Chondrocyte (in vitro differentiated cells): ENCODE measurements around the gene LSP1. TPM values are rescaled to one million over a fixed set of nuclear protein-coding genes. Genes with fewer than 3 reads are reported as not detected.

Experiments used
- DNase-seq: peaks from one replicate; pipeline ENCODE4 v3.0.0; 2021; ENCODE audit warnings: mixed read lengths, low spot score
- H3K27ac Mint-ChIP-seq: one replicate; pipeline ENCODE4 v1.8.0; 2021; ENCODE audit warnings: mild to moderate bottlenecking, moderate library complexity, mixed read lengths; ENCODE audit not compliant: unreplicated experiment
- H3K27me3 Mint-ChIP-seq: 2 replicates; pipeline ENCODE4 v1.8.0; 2021; ENCODE audit warnings: low read depth, mixed read lengths
- H3K36me3 Mint-ChIP-seq: 2 replicates; pipeline ENCODE4 v1.8.0; 2021; ENCODE audit warnings: low read depth, mixed read lengths
- H3K4me1 Mint-ChIP-seq: 2 replicates; pipeline ENCODE4 v1.8.0; 2021; ENCODE audit warnings: low read depth, mild to moderate bottlenecking, mixed read lengths
- H3K4me3 Mint-ChIP-seq: one replicate; pipeline ENCODE4 v1.8.0; 2021; ENCODE audit warnings: mild to moderate bottlenecking, moderate library complexity, mixed read lengths; ENCODE audit not compliant: unreplicated experiment
- H3K9me3 Mint-ChIP-seq: 2 replicates; pipeline ENCODE4 v1.8.0; 2021; ENCODE audit warnings: low read depth, mixed read lengths
- CTCF ChIP-seq: fragments of 200-600 bp; sonication (generic); IDR thresholded peaks from 2 replicates; pipeline ENCODE4 v1.5.0; 2021; ENCODE audit warnings: antibody characterized with exemption, mild to moderate bottlenecking, moderate library complexity
- total RNA-seq: library from RNA; stranded (reverse); gene quantifications from 3 replicates; pipeline ENCODE4 v1.2.1, GENCODE V29; 2021

Gene LSP1
- total RNA-seq, 1 donor from 2014 or later, result 7.4 TPM

GRCh38 chr11:1892116-1892515 lies 39.2 kb downstream of the LSP1 start:
- no peak for TF ChIP-seq CTCF
- no peak for DNase-seq
- Mint-ChIP-seq H3K27ac (no peak overlapping the region), H3K4me3 (no peak overlapping the region), H3K27me3 (peaks cover 8% of the 10 kb centered on the region), H3K36me3 (peaks cover 2% of the 10 kb centered on the region), H3K4me1 (no peaks in the 10 kb centered on the region), H3K9me3 (no peaks in the 10 kb centered on the region)

- H3K27me3 Mint-ChIP-seq, result peaks cover 9% of the 10 kb centered on the region
- TF ChIP-seq CTCF, result no peak
- peaks cover 2% of the 10 kb centered on the region for H3K36me3 Mint-ChIP-seq
- H3K4me3 Mint-ChIP-seq, result no peak overlapping the region
- no peaks in the 10 kb centered on the region for H3K4me1 Mint-ChIP-seq
- no peaks in the 10 kb centered on the region for H3K9me3 Mint-ChIP-seq
- no peak overlapping the region for H3K27ac Mint-ChIP-seq
- peak; percentile 39 for DNase-seq
These were observed 39.7 kb downstream of the LSP1 start for GRCh38 chr11:1892558-1892957.

DNA sequence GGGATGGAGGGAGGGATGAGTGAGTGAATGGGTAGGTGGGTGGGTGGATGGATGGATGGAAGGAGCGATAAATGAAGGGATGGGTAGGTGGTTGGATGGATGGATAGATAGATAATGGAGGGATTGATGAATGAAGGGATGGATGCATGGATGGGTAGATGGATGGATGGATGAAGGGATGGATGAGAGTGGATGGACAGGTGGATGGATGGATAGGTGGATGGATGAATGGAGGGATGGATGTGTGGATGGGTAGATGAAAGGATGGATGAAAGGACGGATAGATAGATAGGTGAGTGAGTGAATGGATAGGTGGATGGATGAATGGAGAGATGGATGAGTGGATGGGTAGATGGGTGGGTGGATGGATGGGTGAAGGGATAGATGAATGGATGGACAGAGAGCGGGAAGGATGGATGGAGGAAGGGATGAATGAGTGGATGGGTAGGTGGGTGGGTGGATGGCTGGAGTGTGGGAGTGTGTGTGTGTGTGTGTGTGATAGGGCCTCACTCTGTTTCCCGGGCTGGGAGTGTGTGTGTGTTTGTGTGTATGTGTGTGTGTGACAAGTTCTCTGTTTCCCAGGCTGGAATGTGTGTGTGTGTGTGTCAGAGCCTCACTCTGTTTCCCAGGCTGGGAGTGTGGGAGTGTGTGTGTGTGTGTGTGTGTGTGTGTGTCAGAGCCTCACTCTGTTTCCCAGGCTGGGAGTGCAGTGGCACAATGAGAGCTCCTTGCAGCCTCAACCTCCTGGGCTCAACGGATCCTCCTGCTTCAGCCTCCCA lies 40.9 kb downstream of the LSP1 start:
- no peaks in the 10 kb centered on the region for H3K9me3 Mint-ChIP-seq
- H3K36me3 Mint-ChIP-seq, result peaks cover 2% of the 10 kb centered on the region
- no peak for TF ChIP-seq CTCF
- no peaks in the 10 kb centered on the region for H3K4me1 Mint-ChIP-seq
- no peak for DNase-seq
- no peak overlapping the region for H3K4me3 Mint-ChIP-seq
- peaks cover 13% of the 10 kb centered on the region for H3K27me3 Mint-ChIP-seq
- no peak overlapping the region for H3K27ac Mint-ChIP-seq

DNA sequence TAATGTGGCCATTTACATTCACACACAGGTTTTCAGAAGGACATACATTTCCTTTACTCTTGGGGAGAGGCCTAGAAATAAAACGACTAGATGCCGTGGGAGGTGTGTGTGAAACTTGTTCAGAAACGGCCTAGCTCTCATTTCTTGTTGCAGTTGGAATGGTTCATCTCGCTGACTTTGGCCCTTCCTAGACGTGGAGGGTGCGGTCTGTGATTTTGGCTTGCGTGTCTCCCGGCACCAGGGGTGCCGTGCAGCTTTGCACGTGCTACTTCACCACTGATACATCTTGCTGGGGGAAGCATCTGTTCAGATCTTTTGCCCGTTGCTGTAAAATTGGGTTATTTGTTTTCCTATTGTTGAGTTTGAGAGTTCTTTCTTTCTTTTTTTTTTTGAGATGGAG lies 41.9 kb downstream of the LSP1 start:
- no peaks in the 10 kb centered on the region for H3K9me3 Mint-ChIP-seq

GRCh38 chr11:1896468-1896867 lies 43.6 kb downstream of the LSP1 start:
- peak; percentile 4 for DNase-seq
- Mint-ChIP-seq H3K9me3 (no peaks in the 10 kb centered on the region), H3K4me3 (no peak overlapping the region), H3K27ac (no peak overlapping the region), H3K36me3 (no peaks in the 10 kb centered on the region), H3K4me1 (no peaks in the 10 kb centered on the region), H3K27me3 (peaks cover 16% of the 10 kb centered on the region)
- no peak for TF ChIP-seq CTCF

More for the DNA sequence above, 41.9 kb downstream of the LSP1 start:
- no peak overlapping the region for H3K4me3 Mint-ChIP-seq
- H3K27me3 Mint-ChIP-seq, result peaks cover 16% of the 10 kb centered on the region
- peak; percentile 20 for DNase-seq
- no peak overlapping the region for H3K27ac Mint-ChIP-seq
- no peaks in the 10 kb centered on the region for H3K4me1 Mint-ChIP-seq
- H3K36me3 Mint-ChIP-seq, result no peaks in the 10 kb centered on the region
- TF ChIP-seq CTCF, result no peak
